SK-N-SH (cell line): ENCODE data around the gene DIAPH1.

Experiments used
- CTCF ChIP-seq: fragments of 200-600 bp; sonication (generic); IDR thresholded peaks from 2 replicates; pipeline ENCODE4 v1.6.1; 2017; ENCODE audit warnings: antibody characterized with exemption, mild to moderate bottlenecking, moderate library complexity
- EZH2phosphoT487 ChIP-seq: fragments of 200-600 bp; sonication (generic); IDR thresholded peaks from 2 replicates; pipeline ENCODE4 v1.6.1; 2017; ENCODE audit warnings: low read depth, mixed run types, mild to moderate bottlenecking, antibody characterized with exemption, moderate library complexity, borderline replicate concordance
- GABPA ChIP-seq: IDR thresholded peaks from 2 replicates; pipeline ENCODE4 v1.4.0; 2012; ENCODE audit warnings: low read depth, mild to moderate bottlenecking
- GATA2 ChIP-seq: sonication (generic); formaldehyde crosslinking; IDR thresholded peaks from 2 replicates; pipeline ENCODE4 v1.5.0; 2020; ENCODE audit warnings: mild to moderate bottlenecking, missing genetic modification reagents
- JUND ChIP-seq: IDR thresholded peaks from 2 replicates; pipeline ENCODE4 v1.4.0; 2012
- MAX ChIP-seq: IDR thresholded peaks from 2 replicates; pipeline ENCODE4 v1.4.0; 2012; ENCODE audit warnings: low read depth
- MXI1 ChIP-seq: IDR thresholded peaks from 2 replicates; pipeline ENCODE4 v1.6.1; 2012; ENCODE audit warnings: mild to moderate bottlenecking, low read depth, low read length, improper control_type of control experiment
- NRF1 ChIP-seq: IDR thresholded peaks from 2 replicates; pipeline ENCODE4 v1.6.1; 2012; ENCODE audit warnings: low read depth, mild to moderate bottlenecking, low read length
- RAD21 ChIP-seq: IDR thresholded peaks from 2 replicates; pipeline ENCODE4 v1.6.1; 2012; ENCODE audit warnings: mild to moderate bottlenecking, low read length
- RCOR1 ChIP-seq: fragments of 150-350 bp; IDR thresholded peaks from 2 replicates; pipeline ENCODE4 v1.6.1; 2017; ENCODE audit warnings: antibody characterized with exemption, low read length
- REST ChIP-seq: IDR thresholded peaks from 2 replicates; pipeline ENCODE4 v1.6.1; 2012; ENCODE audit warnings: mild to moderate bottlenecking, low read depth, low read length, moderate library complexity
- USF1 ChIP-seq: IDR thresholded peaks from 2 replicates; pipeline ENCODE4 v1.4.0; 2012; ENCODE audit warnings: low read depth, borderline replicate concordance

GRCh38 chr5:141511771-141512325 is 107.0 kb downstream of the DIAPH1 start:
- TF ChIP-seq CTCF, result no peak
- TF ChIP-seq GATA2 (CRISPR knock-in tag), result no peak
- no peak for TF ChIP-seq RAD21
- TF ChIP-seq REST, result no peak
- TF ChIP-seq NRF1, result no peak
- TF ChIP-seq RCOR1, result no peak
- no peak for TF ChIP-seq GABPA
- no peak for TF ChIP-seq MAX
- no peak for TF ChIP-seq EZH2phosphoT487
- no peak for TF ChIP-seq USF1
- TF ChIP-seq JUND, result no peak
- no peak for TF ChIP-seq MXI1
